MV-4-11 (cell line): Measurements from ENCODE around the gene ASB4.

Experiments
- DNase-seq: peaks from one replicate; lab custom pipeline; 2025; lab: John Stamatoyannopoulos, UW

Gene ASB4

GRCh38 chr7:95526128-95526738 is 40.5 kb downstream of the ASB4 start:
- no peak for DNase-seq

GRCh38 chr7:95527033-95527775 is 41.5 kb downstream of the ASB4 start:
- DNase-seq: peak; percentile 33

- DNase-seq: no peak
Observed at GRCh38 chr7:95527776-95528250, 42.1 kb downstream of the ASB4 start.

GRCh38 chr7:95529701-95530100 is 44.0 kb downstream of the ASB4 start:
- DNase-seq: no peak

- DNase-seq: no peak
Observed at GRCh38 chr7:95530881-95531280, 45.1 kb downstream of the ASB4 start.

- no peak for DNase-seq
Observed at GRCh38 chr7:95531605-95532219, 46.0 kb downstream of the ASB4 start.

GRCh38 chr7:95534796-95535195 is 49.1 kb downstream of the ASB4 start:
- DNase-seq: no peak

GRCh38 chr7:95535662-95536061 is 49.9 kb downstream of the ASB4 start:
- DNase-seq: no peak

GRCh38 chr7:95536656-95537311 is 51.0 kb downstream of the ASB4 start:
- DNase-seq: no peak

- DNase-seq: no peak
Observed at GRCh38 chr7:95537468-95537867, 51.7 kb downstream of the ASB4 start.

- DNase-seq: no peak
Observed at GRCh38 chr7:95539426-95539825, 53.7 kb downstream of the ASB4 start.

- DNase-seq: no peak
Observed at GRCh38 chr7:95540366-95540765, 54.6 kb downstream of the ASB4 start.

GRCh38 chr7:95543312-95543711 is 57.6 kb downstream of the ASB4 start:
- no peak for DNase-seq

GRCh38 chr7:95544171-95544570 is 58.4 kb downstream of the ASB4 start:
- DNase-seq: no peak

GRCh38 chr7:95545007-95545615 is 59.4 kb downstream of the ASB4 start:
- DNase-seq: no peak

- DNase-seq: no peak
Observed at GRCh38 chr7:95545673-95546072, 59.9 kb downstream of the ASB4 start.

- no peak for DNase-seq
Observed at GRCh38 chr7:95546647-95547046, 60.9 kb downstream of the ASB4 start.

GRCh38 chr7:95547361-95548348 is 61.9 kb downstream of the ASB4 start:
- no peak for DNase-seq

GRCh38 chr7:95549818-95550529 is 64.2 kb downstream of the ASB4 start:
- DNase-seq: peak; percentile 17

- no peak for DNase-seq
Observed at GRCh38 chr7:95550546-95550945, 64.8 kb downstream of the ASB4 start.
